Skeletal muscle satellite cell (primary cell): ENCODE measurements around the gene RPN2.

Experiments used
- H3K27me3 ChIP-seq: 2 replicates; pipeline ENCODE4 v1.7.0; 2013; ENCODE audit warnings: low read length; ENCODE audit not compliant: control insufficient read depth, insufficient read depth
- H3K36me3 ChIP-seq: 2 replicates; pipeline ENCODE4 v1.7.0; 2013; ENCODE audit warnings: mild to moderate bottlenecking, control low read depth, low read length; ENCODE audit not compliant: insufficient read depth
- H3K4me1 ChIP-seq: 2 replicates; pipeline ENCODE4 v1.7.0; 2013; ENCODE audit warnings: low read length; ENCODE audit not compliant: control insufficient read depth, insufficient read depth
- H3K4me2 ChIP-seq: 2 replicates; pipeline ENCODE4 v1.7.0; 2013; ENCODE audit warnings: mild to moderate bottlenecking, low read length
- H3K4me3 ChIP-seq: 2 replicates; pipeline ENCODE4 v1.7.0; 2013; ENCODE audit warnings: low read length
- H3K9ac ChIP-seq: 2 replicates; pipeline ENCODE4 v1.7.0; 2013; ENCODE audit warnings: mild to moderate bottlenecking, low read depth, low read length, moderate library complexity
- H3K9me3 ChIP-seq: replicated peaks from 2 replicates; pipeline ENCODE4 v1.7.0; 2013; ENCODE audit warnings: mild to moderate bottlenecking, control low read depth, low read length

RPN2 gene

DNA sequence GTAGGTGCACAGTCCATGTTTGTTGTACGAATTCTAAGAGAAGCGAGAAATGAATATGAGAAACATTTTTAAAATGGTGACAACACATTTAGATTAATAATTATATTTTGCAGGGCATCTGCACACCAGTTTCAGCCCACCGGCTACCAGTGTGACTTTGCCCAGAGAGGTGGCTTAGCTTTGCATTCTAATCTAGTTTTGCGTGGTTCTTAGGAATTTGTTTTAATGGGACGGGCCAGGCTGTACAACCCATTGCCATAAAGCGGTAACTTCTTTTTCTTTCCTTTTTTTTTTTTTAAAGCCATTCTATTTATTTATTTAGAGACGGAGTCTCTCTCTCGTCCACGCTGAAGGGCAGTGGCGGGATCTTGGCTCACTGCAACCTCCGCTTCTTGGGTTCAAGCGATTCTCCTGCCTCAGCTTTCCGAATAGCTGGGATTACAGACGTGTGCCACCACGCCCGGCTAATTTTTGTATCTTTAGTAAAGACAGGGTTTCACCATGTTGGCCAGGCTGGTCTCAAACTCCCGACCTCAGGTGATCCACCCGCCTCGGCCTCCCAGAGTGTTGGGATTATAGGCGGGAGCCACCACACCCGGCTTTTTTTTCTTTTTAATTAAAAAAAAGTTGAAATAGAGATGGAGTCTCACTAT is 111.2 kb downstream of the RPN2 start:
- H3K36me3 ChIP-seq: peaks cover 4% of the 10 kb centered on the region
- no peaks in the 10 kb centered on the region for H3K27me3 ChIP-seq
- H3K9me3 ChIP-seq: no peaks in the 10 kb centered on the region
- H3K4me2 ChIP-seq: peak overlapping the region; percentile 94
- peak overlapping the region; percentile 95 for H3K4me3 ChIP-seq
- peak overlapping the region; percentile 99 for H3K9ac ChIP-seq
- peaks cover 22% of the 10 kb centered on the region for H3K4me1 ChIP-seq
